ENCODE data around the gene AGPAT2. TPM values are rescaled to one million over a fixed set of nuclear protein-coding genes. Genes with fewer than 3 reads are reported as not detected.

The AGPAT2 gene
- polyA plus RNA-seq, 3 donors = 261 to 1,820 (median 416) TPM

GRCh38 chr9:136659861-136660784 is 27.1 kb downstream of the AGPAT2 start:
- 44 to 76% (median 52%) methylated on average over 18 to 21 of the region's 21 CpGs for WGBS, 3 donors
- no peak overlapping the region for H3K27ac ChIP-seq (ENCODE audit: low read depth, low read length)

- H3K27ac ChIP-seq (ENCODE audit: low read depth, low read length) = no peak overlapping the region
- WGBS, 3 donors = 29 to 55% (median 29%) methylated on average over 32 to 37 of the region's 37 CpGs
Observed at GRCh38 chr9:136658849-136659535, 28.3 kb downstream of the AGPAT2 start.

GRCh38 chr9:136657974-136658848 is 29.0 kb downstream of the AGPAT2 start:
- no peak overlapping the region for H3K27ac ChIP-seq (ENCODE audit: low read depth, low read length)
- WGBS, 3 donors = 43 to 56% (median 46%) methylated on average over 31 of the region's 31 CpGs

- H3K27ac ChIP-seq (ENCODE audit: low read depth, low read length) = no peak overlapping the region
- WGBS, 3 donors = 31 to 54% (median 35%) methylated on average over 36 to 37 of the region's 37 CpGs
Observed at GRCh38 chr9:136656795-136657611, 30.3 kb downstream of the AGPAT2 start.

- WGBS, 3 donors = 30 to 57% (median 31%) methylated on average over 11 of the region's 11 CpGs
- no peak overlapping the region for H3K27ac ChIP-seq (ENCODE audit: low read depth, low read length)
Observed at GRCh38 chr9:136656183-136656738, 31.0 kb downstream of the AGPAT2 start.

- 21 to 43% (median 24%) methylated on average over 15 to 18 of the region's 18 CpGs for WGBS, 3 donors
- H3K27ac ChIP-seq (ENCODE audit: low read depth, low read length) = no peak overlapping the region
Observed at GRCh38 chr9:136655536-136656182, 31.6 kb downstream of the AGPAT2 start.

- 63 to 75% (median 63%) methylated on average over 15 of the region's 15 CpGs for WGBS, 3 donors
- H3K27ac ChIP-seq (ENCODE audit: low read depth, low read length) = no peak overlapping the region
Observed at GRCh38 chr9:136654820-136655535, 32.3 kb downstream of the AGPAT2 start.

GRCh38 chr9:136653323-136654079 is 33.8 kb downstream of the AGPAT2 start:
- no peak overlapping the region for H3K27ac ChIP-seq (ENCODE audit: low read depth, low read length)

GRCh38 chr9:136651860-136652259 is 35.4 kb downstream of the AGPAT2 start:
- WGBS, 3 donors = 94 to 96% (median 96%) methylated on average over 11 of the region's 11 CpGs
- no peak overlapping the region for H3K27ac ChIP-seq (ENCODE audit: low read depth, low read length)

More at GRCh38 chr9:136653323-136654079, 33.8 kb downstream of the AGPAT2 start:
- 51 to 56% (median 52%) methylated on average over 43 of the region's 43 CpGs for WGBS, 3 donors

GRCh38 chr9:136650648-136651047 is 36.6 kb downstream of the AGPAT2 start:
- no peak overlapping the region for H3K27ac ChIP-seq (ENCODE audit: low read depth, low read length)
- WGBS, 3 donors = 64 to 85% (median 73%) methylated on average over 10 of the region's 10 CpGs

- WGBS, 3 donors = 80 to 94% (median 83%) methylated on average over 8 of the region's 8 CpGs
- no peak overlapping the region for H3K27ac ChIP-seq (ENCODE audit: low read depth, low read length)
Observed at GRCh38 chr9:136650021-136650420, 37.2 kb downstream of the AGPAT2 start.

- 21 to 64% (median 23%) methylated on average over 16 of the region's 16 CpGs for WGBS, 3 donors
- H3K27ac ChIP-seq (ENCODE audit: low read depth, low read length) = no peak overlapping the region
Observed at GRCh38 chr9:136648751-136649150, 38.5 kb downstream of the AGPAT2 start.

GRCh38 chr9:136646827-136647711 is 40.2 kb downstream of the AGPAT2 start:
- no peak overlapping the region for H3K27ac ChIP-seq (ENCODE audit: low read depth, low read length)
- 44 to 80% (median 47%) methylated on average over 27 to 29 of the region's 29 CpGs for WGBS, 3 donors

- H3K27ac ChIP-seq (ENCODE audit: low read depth, low read length) = no peak overlapping the region
- 23 to 49% (median 27%) methylated on average over 36 to 40 of the region's 40 CpGs for WGBS, 3 donors
Observed at GRCh38 chr9:136645903-136646754, 41.1 kb downstream of the AGPAT2 start.
